ENCODE data around the gene KATNB1.
A peak's percentile ranks its signal among the peaks of the same experiment; 100 is the strongest.
"Not testable (repeated sequence)": the region's sequence is repeated elsewhere in the genome, so short reads cannot be mapped to it uniquely, and the experiment has no call there.

KATNB1 gene

GRCh38 chr16:57726433-57726947 lies 9.1 kb upstream of the KATNB1 start:
- no peak for DNase-seq

- no peak for DNase-seq
Observed at GRCh38 chr16:57727610-57728009, 8.0 kb upstream of the KATNB1 start.

GRCh38 chr16:57728336-57729181 lies 7.0 kb upstream of the KATNB1 start:
- DNase-seq = no peak

DNA sequence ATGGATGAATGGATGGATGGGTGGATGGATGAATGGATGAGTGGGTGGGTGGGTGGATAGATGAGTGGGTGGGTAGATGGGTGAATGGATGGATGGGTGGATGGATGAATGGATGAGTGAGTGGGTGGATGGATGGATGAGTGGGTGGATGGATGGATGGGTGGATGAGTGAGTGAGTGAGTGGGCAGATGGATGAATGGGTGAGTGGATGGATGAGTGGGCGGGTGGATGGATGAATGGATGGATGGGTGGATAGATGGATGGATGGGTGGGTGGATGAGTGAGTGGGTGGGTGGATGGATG lies 6.4 kb upstream of the KATNB1 start:
- DNase-seq = no peak

- not testable (repeated sequence) for DNase-seq
Observed at GRCh38 chr16:57729852-57730251, 5.7 kb upstream of the KATNB1 start.

- no peak for DNase-seq
Observed at GRCh38 chr16:57730771-57731730, 4.5 kb upstream of the KATNB1 start.

- no peak for DNase-seq
Observed at GRCh38 chr16:57732037-57732436, 3.5 kb upstream of the KATNB1 start.

DNA sequence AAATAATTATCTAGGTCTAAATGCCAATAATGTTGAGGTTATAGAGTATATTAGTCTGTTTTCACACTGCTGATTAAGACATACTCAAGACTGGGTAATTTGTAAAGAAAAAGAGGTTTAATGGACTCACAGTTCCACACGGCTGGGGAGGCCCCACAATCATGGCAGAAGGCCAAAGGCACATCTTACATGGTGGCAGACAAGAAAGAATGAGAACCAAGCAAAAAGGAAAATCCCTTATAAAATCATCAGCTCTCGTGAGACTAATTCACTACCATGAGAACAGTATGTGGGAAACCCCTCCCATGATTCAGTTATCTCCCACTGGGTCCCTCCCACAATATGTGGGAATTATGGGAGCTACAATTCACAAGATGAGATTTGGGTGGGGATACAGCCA lies 2.9 kb upstream of the KATNB1 start:
- no peak for DNase-seq

GRCh38 chr16:57734308-57734924 lies 1.2 kb upstream of the KATNB1 start:
- no peak for DNase-seq

DNA sequence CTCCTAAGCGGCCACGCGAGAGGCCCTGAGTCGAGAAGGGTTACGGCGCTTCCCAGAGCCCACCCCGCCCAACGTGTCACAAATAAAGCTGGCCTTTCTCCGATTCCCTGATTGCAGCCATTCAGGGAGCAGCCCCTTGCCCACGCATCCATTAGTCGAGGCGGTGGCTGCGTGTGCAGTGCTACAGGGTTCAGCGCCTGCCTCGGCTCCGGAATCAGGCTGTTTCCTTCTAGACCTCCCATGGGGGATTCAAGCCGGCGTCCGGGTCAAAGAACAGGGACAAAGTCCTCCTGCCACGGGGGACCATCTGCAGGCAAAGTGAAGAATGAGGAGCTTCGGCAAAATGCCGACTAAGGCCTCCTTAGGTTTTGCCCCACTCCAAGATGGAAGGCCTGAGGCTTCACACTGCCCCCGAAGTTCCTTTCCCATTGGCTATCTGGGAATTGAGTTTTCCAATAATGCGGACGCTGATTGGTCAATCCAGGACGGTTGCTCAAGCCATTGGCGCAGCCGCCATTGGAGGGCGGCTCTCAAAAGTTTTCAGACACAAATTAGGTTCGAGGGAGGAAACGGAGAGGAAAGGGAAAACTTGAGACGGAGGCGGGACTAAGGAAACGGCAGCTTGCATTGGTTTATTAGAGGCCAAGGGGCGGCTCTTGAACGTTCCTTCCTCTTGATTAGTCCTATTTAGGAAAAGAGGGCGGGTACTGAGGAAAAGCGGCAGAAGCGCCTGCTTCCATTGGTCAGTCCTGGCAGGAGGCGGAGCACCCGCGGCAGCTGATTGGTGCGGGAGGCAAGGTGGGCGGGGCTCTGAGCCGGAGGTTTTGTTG lies 430 bp upstream of the KATNB1 start:
- DNase-seq = peak; percentile 99 to 100

- peak; percentile 29 to 56 for DNase-seq
Observed at GRCh38 chr16:57736419-57737351, 1.1 kb downstream of the KATNB1 start.

- DNase-seq = no peak
Observed at GRCh38 chr16:57738844-57739243, 3.3 kb downstream of the KATNB1 start.

GRCh38 chr16:57739756-57740422 lies 4.3 kb downstream of the KATNB1 start:
- DNase-seq = no peak

DNA sequence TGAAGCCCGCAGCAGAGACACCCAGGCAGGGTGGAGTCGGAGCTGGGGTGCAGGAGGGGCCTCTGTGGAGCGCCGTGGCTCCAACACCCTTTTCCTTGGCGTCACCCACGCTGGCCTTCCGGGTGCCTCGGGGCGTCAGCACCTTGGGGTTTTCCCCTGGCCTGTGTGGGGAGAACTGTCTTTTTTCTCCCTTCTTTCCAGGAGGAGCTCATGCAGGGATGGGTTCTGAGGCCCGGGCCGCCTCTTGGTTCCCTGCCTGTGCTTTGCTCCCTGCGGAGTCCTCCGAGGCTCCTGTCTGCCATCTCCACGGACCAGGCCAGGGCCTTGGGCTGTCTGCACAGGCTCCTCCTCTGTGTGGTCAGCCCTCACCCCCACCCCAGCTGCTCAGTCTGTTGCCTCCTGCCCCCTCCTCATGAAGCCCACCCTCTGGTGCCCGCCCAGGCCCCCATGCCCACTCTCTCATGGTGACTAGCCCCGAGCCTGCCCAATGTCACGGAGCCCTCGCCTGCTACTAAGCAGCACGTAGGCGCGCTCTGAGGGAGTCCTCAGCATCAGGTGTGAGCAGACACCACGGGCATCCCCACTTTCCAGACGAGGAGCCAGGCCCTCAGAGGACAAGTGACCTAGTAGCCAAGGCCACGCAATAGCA lies 5.0 kb downstream of the KATNB1 start:
- no peak for DNase-seq

GRCh38 chr16:57741660-57742191 lies 6.2 kb downstream of the KATNB1 start:
- no peak for DNase-seq

DNA sequence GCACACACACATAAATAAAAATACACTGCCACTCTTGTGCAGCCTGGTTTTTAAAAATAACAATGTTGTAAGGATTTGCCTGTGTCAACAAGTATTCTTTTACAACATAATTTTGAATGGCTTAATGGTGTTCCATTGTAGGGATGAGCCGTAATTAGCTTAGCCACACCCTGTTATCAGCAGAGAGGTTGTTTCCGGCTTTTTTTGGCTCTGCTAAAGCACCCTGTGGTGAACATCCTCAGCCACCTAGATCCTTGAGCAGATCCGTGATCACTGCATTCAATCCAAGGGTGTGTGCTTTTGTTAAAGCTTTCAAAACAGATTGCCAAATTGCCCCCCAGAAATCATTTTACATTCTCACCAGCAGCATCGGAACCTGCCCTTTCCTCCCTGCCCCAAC lies 7.0 kb downstream of the KATNB1 start:
- no peak for DNase-seq

DNA sequence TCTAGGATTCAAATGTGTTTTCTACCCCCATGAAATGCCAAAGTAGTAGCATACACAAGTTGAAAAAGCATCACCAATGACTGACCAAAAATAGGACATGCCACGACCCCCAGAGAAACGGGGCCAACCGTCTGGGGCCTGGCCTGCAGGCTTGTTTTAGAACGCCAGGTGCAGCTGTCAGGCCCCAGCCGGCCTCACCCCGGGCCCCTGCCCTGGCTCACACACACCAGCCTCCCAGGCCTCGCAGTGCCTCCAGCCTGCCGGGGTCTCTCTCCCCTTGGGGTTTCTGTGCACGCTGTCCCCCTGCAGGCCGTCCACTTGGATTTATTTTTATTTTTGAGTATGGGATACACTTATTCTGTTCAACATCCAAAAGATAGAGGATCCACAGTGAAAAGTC lies 7.9 kb downstream of the KATNB1 start:
- no peak for DNase-seq

- DNase-seq = no peak
Observed at GRCh38 chr16:57743886-57744641, 8.5 kb downstream of the KATNB1 start.

GRCh38 chr16:57744642-57744903 lies 9.0 kb downstream of the KATNB1 start:
- no peak for DNase-seq
